CD4-positive, CD25-positive, alpha-beta regulatory T cell (primary cell): ENCODE measurements around the gene NOL6. TPM values are rescaled to one million over a fixed set of nuclear protein-coding genes. Genes with fewer than 3 reads are reported as not detected.

Experiments
- ATAC-seq, 2 donors: fragments of 150-1000 bp; cut with Tn5 transposase; one replicate each; pipeline ENCODE4 v1.10.0; 2021; ENCODE audit warnings: low read depth in 2 of 2, moderate number of reproducible peaks in 2 of 2, moderate library complexity in 1 of 2
- DNase-seq, 3 donors: peaks; one replicate each; pipeline versions ENCODE4 v3.0.0 to v3.0.0-alpha.2; 2012 to 2022; ENCODE audit warnings: mixed read lengths in 1 of 3
- H3K27ac ChIP-seq: one replicate; pipeline ENCODE4 v1.7.0; 2013; ENCODE audit warnings: mild to moderate bottlenecking, low read length; ENCODE audit not compliant: insufficient read depth, poor library complexity, severe bottlenecking
- H3K27me3 ChIP-seq: one replicate; pipeline ENCODE4 v1.7.0; 2013; ENCODE audit warnings: low read length; ENCODE audit not compliant: control insufficient read depth, insufficient read depth
- H3K36me3 ChIP-seq: one replicate; pipeline ENCODE4 v1.7.0; 2013; ENCODE audit warnings: mild to moderate bottlenecking, low read length, moderate library complexity; ENCODE audit not compliant: control insufficient read depth, insufficient read depth
- H3K4me1 ChIP-seq: 2 replicates; pipeline ENCODE4 v1.7.0; 2013; ENCODE audit warnings: mild to moderate bottlenecking, low read length; ENCODE audit not compliant: insufficient read depth, control insufficient read depth, poor library complexity, severe bottlenecking
- H3K4me3 ChIP-seq: one replicate; pipeline ENCODE4 v1.7.0; 2013; ENCODE audit warnings: low read depth, mild to moderate bottlenecking, low read length, moderate library complexity
- H3K9me3 ChIP-seq, 2 experiments: 1 replicate in 1 of 2; 2 replicates in 1 of 2; pipeline ENCODE4 v1.7.0; 2013; ENCODE audit warnings: low read length in 2 of 2, mild to moderate bottlenecking in 1 of 2, moderate library complexity in 1 of 2; ENCODE audit not compliant: control insufficient read depth in 2 of 2
- H3K27ac Mint-ChIP-seq, 3 donors: one replicate each; pipeline ENCODE4 v1.8.0; 2020 to 2022; ENCODE audit warnings: mild to moderate bottlenecking in 3 of 3, mixed read lengths in 3 of 3, moderate library complexity in 2 of 3
- H3K27me3 Mint-ChIP-seq: one replicate; pipeline ENCODE4 v1.8.0; 2022; ENCODE audit warnings: mild to moderate bottlenecking, mixed read lengths
- H3K36me3 Mint-ChIP-seq: one replicate; pipeline ENCODE4 v1.8.0; 2020; ENCODE audit warnings: mixed read lengths
- H3K4me1 Mint-ChIP-seq, 4 donors: one replicate each; pipeline ENCODE4 v1.8.0; 2020 to 2022; ENCODE audit warnings: mixed read lengths in 4 of 4, mild to moderate bottlenecking in 1 of 4
- H3K4me3 Mint-ChIP-seq, 4 donors: one replicate each; pipeline ENCODE4 v1.8.0; 2020 to 2022; ENCODE audit warnings: mild to moderate bottlenecking in 4 of 4, mixed read lengths in 4 of 4, moderate library complexity in 3 of 4
- H3K9me3 Mint-ChIP-seq, 7 donors: one replicate each; pipeline ENCODE4 v1.8.0; 2020 to 2022; ENCODE audit warnings: mixed read lengths in 7 of 7, mild to moderate bottlenecking in 3 of 7, moderate library complexity in 2 of 7
- polyA plus RNA-seq, 4 donors: library from polyadenylated mRNA; unstranded; fragments of 300-500 nt; fragmentation: Illumina TruSeq; gene quantifications; one replicate each; pipeline ENCODE4 v1.2.3, GENCODE V29; 2021
- total RNA-seq: library from RNA; stranded (reverse); gene quantifications from one replicate; pipeline ENCODE4 v1.2.3, GENCODE V29; 2022

Gene NOL6
- total and polyA plus RNA-seq, 5 donors from 2014 or later: 13.4 to 29.4 (median 14.4) TPM

- H3K36me3 Mint-ChIP-seq: peaks cover 34% of the 10 kb centered on the region
- ATAC-seq: peak in 1 of 2 donors; percentile 14
- no peak for DNase-seq
Measured at GRCh38 chr9:33465596-33466564, 7.8 kb downstream of the NOL6 start.

GRCh38 chr9:33465096-33465495 lies 8.6 kb downstream of the NOL6 start:
- DNase-seq (no peak), ATAC-seq (no peak)
- H3K4me3 Mint-ChIP-seq: peak overlapping the region in 1 of 4 donors; percentile 25
- H3K27me3 Mint-ChIP-seq: no peaks in the 10 kb centered on the region
- peak overlapping the region in 1 of 3 donors; percentile 24 for H3K27ac Mint-ChIP-seq
- Histone ChIP-seq H3K27ac (no peak overlapping the region), H3K4me3 (no peak overlapping the region), H3K9me3 (no peaks in the 10 kb centered on the region), H3K27me3 (no peaks in the 10 kb centered on the region), H3K4me1 (peaks cover 6% of the 10 kb centered on the region), H3K36me3 (peaks cover 84% of the 10 kb centered on the region)
- peaks cover 31% of the 10 kb centered on the region for H3K36me3 Mint-ChIP-seq
- H3K9me3 Mint-ChIP-seq: no peaks in the 10 kb centered on the region
- H3K4me1 Mint-ChIP-seq: peaks cover 0 to 12% (median 5%) of the 10 kb centered on the region in 4 donors

More at GRCh38 chr9:33465596-33466564, 7.8 kb downstream of the NOL6 start:
- H3K27ac Mint-ChIP-seq: no peak overlapping the region
- H3K4me3 Mint-ChIP-seq: peak overlapping the region in 1 of 4 donors; percentile 49
- no peaks in the 10 kb centered on the region for H3K27me3 ChIP-seq
- peaks cover 6% of the 10 kb centered on the region for H3K4me1 ChIP-seq
- peaks cover 84% of the 10 kb centered on the region for H3K36me3 ChIP-seq
- H3K27me3 Mint-ChIP-seq: no peaks in the 10 kb centered on the region
- no peaks in the 10 kb centered on the region for H3K9me3 ChIP-seq
- H3K4me3 ChIP-seq: no peak overlapping the region
- H3K27ac ChIP-seq: peak overlapping the region; percentile 3
- H3K9me3 Mint-ChIP-seq: no peaks in the 10 kb centered on the region
- H3K4me1 Mint-ChIP-seq: peaks cover 0 to 13% (median 7%) of the 10 kb centered on the region in 4 donors

DNA sequence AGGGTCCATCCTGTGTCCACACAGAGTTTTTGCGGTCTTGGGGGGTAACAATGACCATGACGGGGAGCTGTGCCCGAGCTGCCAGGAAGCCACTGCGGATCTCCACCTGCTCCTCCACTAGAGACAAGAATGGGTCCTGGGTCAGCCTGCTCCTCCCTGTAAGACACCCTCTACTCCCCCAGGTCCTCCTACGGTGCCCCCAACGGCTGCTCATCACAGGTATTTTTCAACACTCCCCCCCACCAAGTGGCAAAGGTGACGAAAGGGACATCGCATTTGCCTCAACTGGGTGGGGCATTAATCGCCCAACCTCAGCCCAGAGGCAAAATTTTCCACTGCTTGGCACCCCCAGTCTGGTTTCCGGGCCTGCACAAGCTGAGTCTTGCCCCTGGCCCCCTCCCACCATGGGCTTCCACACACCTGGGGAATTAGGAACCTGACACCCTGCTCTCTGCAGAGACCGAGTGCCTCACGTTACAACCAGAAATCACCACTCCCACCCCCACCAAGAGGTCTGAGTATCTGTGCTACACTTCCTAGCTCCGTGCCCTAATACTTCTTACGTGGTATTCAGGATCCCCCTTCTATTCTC lies 9.6 kb downstream of the NOL6 start:
- H3K36me3 ChIP-seq: peaks cover 74% of the 10 kb centered on the region
- no peak overlapping the region for H3K4me3 ChIP-seq
- H3K27ac Mint-ChIP-seq: peak overlapping the region in 2 of 3 donors; percentile 9 to 74
- peaks cover 0 to 17% (median 6%) of the 10 kb centered on the region in 4 donors for H3K4me1 Mint-ChIP-seq
- DNase-seq (no peak), ATAC-seq (no peak)
- no peaks in the 10 kb centered on the region for H3K27me3 ChIP-seq
- no peak overlapping the region for H3K4me3 Mint-ChIP-seq
- H3K27me3 Mint-ChIP-seq: no peaks in the 10 kb centered on the region
- H3K9me3 Mint-ChIP-seq: no peaks in the 10 kb centered on the region
- H3K27ac ChIP-seq: no peak overlapping the region
- H3K4me1 ChIP-seq: peaks cover 10% of the 10 kb centered on the region
- peaks cover 23% of the 10 kb centered on the region for H3K36me3 Mint-ChIP-seq
- H3K9me3 ChIP-seq: no peaks in the 10 kb centered on the region

- Mint-ChIP-seq H3K4me1 (peaks cover 5 to 27% (median 15%) of the 10 kb centered on the region in 4 donors), H3K36me3 (peaks cover 23% of the 10 kb centered on the region), H3K9me3 (no peaks in the 10 kb centered on the region), H3K4me3 (no peak overlapping the region), H3K27me3 (no peaks in the 10 kb centered on the region), H3K27ac (peak overlapping the region in 1 of 3 donors; percentile 40)
- no peaks in the 10 kb centered on the region for H3K27me3 ChIP-seq
- DNase-seq (no peak), ATAC-seq (no peak)
- peaks cover 20% of the 10 kb centered on the region for H3K4me1 ChIP-seq
- H3K9me3 ChIP-seq: no peaks in the 10 kb centered on the region
- H3K36me3 ChIP-seq: peaks cover 65% of the 10 kb centered on the region
- no peak overlapping the region for H3K27ac ChIP-seq
- no peak overlapping the region for H3K4me3 ChIP-seq
Measured at GRCh38 chr9:33463151-33463550, 10.6 kb downstream of the NOL6 start.

- Histone ChIP-seq H3K27ac (peak overlapping the region; percentile 33), H3K4me1 (peaks cover 32% of the 10 kb centered on the region), H3K27me3 (no peaks in the 10 kb centered on the region), H3K4me3 (no peak overlapping the region), H3K9me3 (no peaks in the 10 kb centered on the region), H3K36me3 (peaks cover 48% of the 10 kb centered on the region)
- H3K4me1 Mint-ChIP-seq: peaks cover 5 to 39% (median 20%) of the 10 kb centered on the region in 4 donors
- no peaks in the 10 kb centered on the region for H3K9me3 Mint-ChIP-seq
- peaks cover 21% of the 10 kb centered on the region for H3K36me3 Mint-ChIP-seq
- H3K27me3 Mint-ChIP-seq: no peaks in the 10 kb centered on the region
- peak overlapping the region in 2 of 3 donors; percentile 37 to 90 for H3K27ac Mint-ChIP-seq
- ATAC-seq (no peak), DNase-seq (no peak)
- no peak overlapping the region for H3K4me3 Mint-ChIP-seq
Measured at GRCh38 chr9:33461492-33461891, 12.2 kb downstream of the NOL6 start.

- Mint-ChIP-seq H3K27ac (peak overlapping the region in 2 of 3 donors; percentile 37 to 62), H3K9me3 (no peaks in the 10 kb centered on the region), H3K27me3 (no peaks in the 10 kb centered on the region), H3K4me3 (no peak overlapping the region), H3K4me1 (peaks cover 5 to 45% (median 24%) of the 10 kb centered on the region in 4 donors), H3K36me3 (peaks cover 18% of the 10 kb centered on the region)
- H3K9me3 ChIP-seq: no peaks in the 10 kb centered on the region
- no peaks in the 10 kb centered on the region for H3K27me3 ChIP-seq
- DNase-seq: no peak
- H3K4me3 ChIP-seq: no peak overlapping the region
- ATAC-seq: no peak
- H3K27ac ChIP-seq: peak overlapping the region; percentile 33
- peaks cover 42% of the 10 kb centered on the region for H3K36me3 ChIP-seq
- peaks cover 37% of the 10 kb centered on the region for H3K4me1 ChIP-seq
Measured at GRCh38 chr9:33460854-33461253, 12.9 kb downstream of the NOL6 start.

- peaks cover 7% of the 10 kb centered on the region for H3K36me3 Mint-ChIP-seq
- Histone ChIP-seq H3K9me3 (no peaks in the 10 kb centered on the region), H3K4me1 (peaks cover 51% of the 10 kb centered on the region), H3K4me3 (peak overlapping the region; percentile 62), H3K27me3 (no peaks in the 10 kb centered on the region), H3K36me3 (peaks cover 24% of the 10 kb centered on the region), H3K27ac (peak overlapping the region; percentile 87)
- peak overlapping the region in 2 of 4 donors; percentile 7 to 79 for H3K4me3 Mint-ChIP-seq
- H3K27ac Mint-ChIP-seq: peak overlapping the region; percentile 94 to 98 (median 94)
- peaks cover 5 to 59% (median 35%) of the 10 kb centered on the region in 4 donors for H3K4me1 Mint-ChIP-seq
- DNase-seq: no peak
- no peaks in the 10 kb centered on the region for H3K27me3 Mint-ChIP-seq
- H3K9me3 Mint-ChIP-seq: no peaks in the 10 kb centered on the region
- ATAC-seq: no peak
Measured at GRCh38 chr9:33459115-33459514, 14.6 kb downstream of the NOL6 start.
